Heart left ventricle (tissue), 16 donors: ENCODE measurements around the gene ATXN1. TPM values are rescaled to one million over a fixed set of nuclear protein-coding genes. Genes with fewer than 3 reads are reported as not detected.
"Not testable (repeated sequence)": the region's sequence is repeated elsewhere in the genome, so short reads cannot be mapped to it uniquely, and the experiment has no call there.

Experiments
- ATAC-seq, 4 donors: fragments of 200-7000 bp; cut with Tn5 transposase; one replicate each; pipeline ENCODE4 v1.9.1; 2020 to 2022; ENCODE audit warnings: moderate library complexity in 4 of 4, mild to moderate bottlenecking in 3 of 4, moderate number of reproducible peaks in 1 of 4
- DNase-seq, 5 donors: peaks; one replicate each; pipeline ENCODE4 v3.0.0-alpha.2; 2020
- H3K27ac ChIP-seq, 12 donors: fragments of 200-600 bp; sonication (generic) in 4 of 12; one replicate each; pipeline versions ENCODE4 v1.5.0 to v1.8.0; 2016 to 2022; ENCODE audit warnings: mild to moderate bottlenecking in 2 of 12
- H3K27me3 ChIP-seq, 9 donors: fragments of 200-600 bp; sonication (generic) in 2 of 9; one replicate each; pipeline versions ENCODE4 v1.5.1 to v1.8.0; 2016 to 2022; ENCODE audit warnings: mild to moderate bottlenecking in 3 of 9
- H3K36me3 ChIP-seq, 9 donors: fragments of 200-600 bp; sonication (generic) in 2 of 9; one replicate each; pipeline versions ENCODE4 v1.5.0 to v1.8.0; 2018 to 2022; ENCODE audit warnings: mild to moderate bottlenecking in 2 of 9
- H3K4me1 ChIP-seq, 12 donors: fragments of 200-600 bp; sonication (generic) in 4 of 12; one replicate each; pipeline versions ENCODE4 v1.5.0 to v1.8.0; 2016 to 2022; ENCODE audit warnings: mild to moderate bottlenecking in 3 of 12
- H3K4me3 ChIP-seq, 12 donors: fragments of 200-600 bp; sonication (generic) in 4 of 12; one replicate each; pipeline versions ENCODE4 v1.5.0 to v1.8.0; 2017 to 2022; ENCODE audit warnings: mild to moderate bottlenecking in 9 of 12, moderate library complexity in 4 of 12
- H3K9me3 ChIP-seq, 12 donors: fragments of 200-600 bp; sonication (generic) in 4 of 12; one replicate each; pipeline versions ENCODE4 v1.5.0 to v1.8.0; 2016 to 2022; ENCODE audit warnings: mild to moderate bottlenecking in 1 of 12
- CTCF ChIP-seq, 12 donors: fragments of 200-600 bp; sonication (generic) in 4 of 12; IDR thresholded peaks; one replicate each; pipeline versions ENCODE4 v1.5.0 to v1.8.0; 2018 to 2022; ENCODE audit warnings: antibody characterized with exemption in 12 of 12, mild to moderate bottlenecking in 5 of 12
- POLR2A ChIP-seq, 2 donors: fragments of 450-650 bp; IDR thresholded peaks; one replicate each; pipeline ENCODE4 v1.6.1; 2017; ENCODE audit warnings: antibody characterized with exemption in 2 of 2, mild to moderate bottlenecking in 2 of 2, moderate library complexity in 2 of 2
- WGBS, 4 donors: extraction: QIAGEN DNeasy Blood & Tissue Kit in 2 of 4; methylation state at CpG; one replicate each; pipeline versions ENCODE4 v1.1.5 to v1.1.7; 2013 to 2018; 5-methylcytosine and 5-hydroxymethylcytosine counted together
- intact Hi-C, 10 donors: fragments of 100-400 bp; cut with DNase I; formaldehyde crosslinking; loops; one replicate each; pipeline versions ENCODE4 v1.11.1 to v1.14.2; 2022
- polyA plus RNA-seq, 2 donors: library from polyadenylated mRNA; stranded (reverse); fragments of 200-250 nt; gene quantifications; one replicate each; pipeline ENCODE4 v1.2.3, GENCODE V29; 2013
- total RNA-seq, 9 donors: library from RNA; depleted of rRNA in 2 of 9; stranded (reverse); fragments of >200 nt in 2 of 9; fragmentation: NEBNext Ultra II Directional in 3 of 9; extraction: Animal tissue kit (Norgen Biotek cat#: 25700) in 3 of 9; gene quantifications; one replicate each; pipeline versions ENCODE4 v1.1.0 to v1.2.4, GENCODE V29; 2016 to 2023
- donor health status: ischemic (EF 13 %, LVEDD 7.1; RV severe dilation, severe dysfunction).
- donor health status: healthy with polysubstance abuse.
- donor health status: DM: no; HTN: yes; CAD: no.
- donor health status: DM: no; HTN: no; CAD: no.
- donor health status: ischemic (EF 25% LVEDD 6.9; RV normal size, moderate dysfunction).
- donor health status: ischemic (EF 25% LVEDD 5.7; RV mildly dilated, moderate dysfunction).
- donor health status: healthy.
- donor health status: DM: yes; HTN: yes; CAD: no.
- donor health status: ischemic (EF 35%, LVEDD 5.7; RV mildly dilated, moderate dysfunction).
- donor health status: nonischemic (EF 11% LVEDD 7.7; RV severe dilation, severe dysfunction).
- donor health status: DM: yes; HTN: yes; CAD: no.
- donor health status: PGD.
- donor health status: ischemic (EF 29% LVEDD 5.4; RV normal size, mild dysfunction).
- donor health status: nonischemic (EF 23%, LVEDD 6.1; RV moderate dilation, normal function).

The ATXN1 gene
- total and polyA plus RNA-seq, 11 donors, result 8.7 to 51.8 (median 36.0) TPM

- Histone ChIP-seq H3K9me3 (no peaks in the 10 kb centered on the region), H3K27ac (no peak overlapping the region), H3K4me3 (no peak overlapping the region), H3K36me3 (no peaks in the 10 kb centered on the region), H3K27me3 (no peaks in the 10 kb centered on the region), H3K4me1 (peaks cover 0 to 20% (median 2%) of the 10 kb centered on the region in 12 donors)
- intact Hi-C loops, result no loop called here
- DNase-seq (no peak), ATAC-seq (no peak)
- TF ChIP-seq CTCF (IDR thresholded peaks at IDR 0.05) (no peak), POLR2A (IDR thresholded peaks at IDR 0.05) (no peak)
- WGBS, 4 donors, result 32 to 41% (median 38%) methylated on average over 2 of the region's 2 CpGs
These were observed 142.3 kb downstream of the ATXN1 start for GRCh38 chr6:16618962-16619361.

- H3K4me1 ChIP-seq, result peaks cover 0 to 10% (median 0%) of the 10 kb centered on the region in 12 donors
- DNase-seq, H3K27ac ChIP-seq, H3K9me3 ChIP-seq, H3K36me3 ChIP-seq, H3K4me3 ChIP-seq, intact Hi-C loops, ATAC-seq, H3K27me3 ChIP-seq: not testable (repeated sequence)
- WGBS, 4 donors, result 87 to 99% (median 97%) methylated on average over 3 to 5 of the region's 6 CpGs
These were observed 146.0 kb downstream of the ATXN1 start for GRCh38 chr6:16615215-16615614.

- 89 to 100% (median 97%) methylated on average over 1 to 2 of the region's 3 CpGs for WGBS, 4 donors
- H3K27me3 ChIP-seq, H3K36me3 ChIP-seq, H3K27ac ChIP-seq, H3K4me3 ChIP-seq, H3K9me3 ChIP-seq, H3K4me1 ChIP-seq, intact Hi-C loops, DNase-seq, ATAC-seq: not testable (repeated sequence)
These were observed 147.1 kb downstream of the ATXN1 start for GRCh38 chr6:16614143-16614542.

GRCh38 chr6:16613504-16613903 is 147.8 kb downstream of the ATXN1 start:
- WGBS, 4 donors, result 96 to 100% (median 97%) methylated on average over 2 of the region's 2 CpGs
- H3K27ac ChIP-seq, H3K4me3 ChIP-seq, H3K4me1 ChIP-seq, DNase-seq, H3K36me3 ChIP-seq, H3K9me3 ChIP-seq, H3K27me3 ChIP-seq, intact Hi-C loops, ATAC-seq: not testable (repeated sequence)

GRCh38 chr6:16608444-16608843 is 152.8 kb downstream of the ATXN1 start:
- no peak overlapping the region for H3K27ac ChIP-seq
- 67 to 90% (median 88%) methylated on average over 4 of the region's 4 CpGs for WGBS, 4 donors
- DNase-seq, result no peak

More at GRCh38 chr6:16608444-16608843, 152.8 kb downstream of the ATXN1 start:
- TF ChIP-seq POLR2A (IDR thresholded peaks at IDR 0.05) (no peak), CTCF (IDR thresholded peaks at IDR 0.05) (no peak)
- ATAC-seq, result no peak
- intact Hi-C loops, result no loop called here
- H3K4me3 ChIP-seq, result no peak overlapping the region
- no peaks in the 10 kb centered on the region for H3K9me3 ChIP-seq
- no peaks in the 10 kb centered on the region for H3K27me3 ChIP-seq
- H3K36me3 ChIP-seq, result peaks cover 0 to 9% (median 0%) of the 10 kb centered on the region in 9 donors
- H3K4me1 ChIP-seq, result no peaks in the 10 kb centered on the region
